Measurements from ENCODE around the gene HPN.

DNA sequence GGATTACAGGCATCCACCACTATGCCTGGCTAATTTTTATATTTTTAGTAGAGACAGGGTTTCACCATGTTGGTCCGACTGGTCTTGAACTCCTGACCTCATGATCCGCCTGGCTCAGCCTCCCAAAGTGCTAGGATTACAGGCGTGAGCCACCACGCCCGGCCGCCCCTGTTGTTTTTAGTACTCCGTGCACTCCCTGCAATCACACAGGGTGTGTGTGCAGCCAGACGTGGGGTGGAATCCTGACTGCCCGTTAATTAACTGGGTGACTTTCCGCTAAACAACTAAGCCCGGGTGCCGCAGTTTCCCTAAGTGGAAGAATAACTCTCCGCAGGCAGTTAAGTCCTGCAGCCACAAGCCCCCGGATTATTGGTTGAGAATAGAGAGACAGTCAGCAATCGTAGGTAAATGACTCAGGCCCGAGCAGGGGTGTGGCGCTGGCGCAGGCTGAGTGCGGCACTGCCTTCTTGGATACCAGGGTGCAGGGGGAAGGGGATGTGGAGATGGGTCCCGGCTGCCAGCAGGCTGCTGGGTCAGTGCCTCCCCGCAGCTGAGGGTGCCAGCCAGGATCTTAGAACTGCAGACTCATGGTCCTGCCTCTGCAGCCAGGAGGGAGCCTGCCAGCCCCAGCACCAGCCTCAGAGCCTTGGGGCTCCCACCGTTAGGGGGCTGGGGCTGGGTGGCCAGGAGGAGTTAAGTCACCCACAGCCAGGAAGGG, 68.0 kb downstream of the HPN start:
- TF ChIP-seq, protein P1, sequence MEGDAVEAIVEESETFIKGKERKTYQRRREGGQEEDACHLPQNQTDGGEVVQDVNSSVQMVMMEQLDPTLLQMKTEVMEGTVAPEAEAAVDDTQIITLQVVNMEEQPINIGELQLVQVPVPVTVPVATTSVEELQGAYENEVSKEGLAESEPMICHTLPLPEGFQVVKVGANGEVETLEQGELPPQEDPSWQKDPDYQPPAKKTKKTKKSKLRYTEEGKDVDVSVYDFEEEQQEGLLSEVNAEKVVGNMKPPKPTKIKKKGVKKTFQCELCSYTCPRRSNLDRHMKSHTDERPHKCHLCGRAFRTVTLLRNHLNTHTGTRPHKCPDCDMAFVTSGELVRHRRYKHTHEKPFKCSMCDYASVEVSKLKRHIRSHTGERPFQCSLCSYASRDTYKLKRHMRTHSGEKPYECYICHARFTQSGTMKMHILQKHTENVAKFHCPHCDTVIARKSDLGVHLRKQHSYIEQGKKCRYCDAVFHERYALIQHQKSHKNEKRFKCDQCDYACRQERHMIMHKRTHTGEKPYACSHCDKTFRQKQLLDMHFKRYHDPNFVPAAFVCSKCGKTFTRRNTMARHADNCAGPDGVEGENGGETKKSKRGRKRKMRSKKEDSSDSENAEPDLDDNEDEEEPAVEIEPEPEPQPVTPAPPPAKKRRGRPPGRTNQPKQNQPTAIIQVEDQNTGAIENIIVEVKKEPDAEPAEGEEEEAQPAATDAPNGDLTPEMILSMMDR (IDR thresholded peaks at IDR 0.05; ENCODE audit: low read length): no peak
- no peak for TF ChIP-seq EZH2 (IDR thresholded peaks at IDR 0.05; ENCODE audit: borderline replicate concordance, low read length)
